ENCODE measurements around the gene U2AF2.

DNA sequence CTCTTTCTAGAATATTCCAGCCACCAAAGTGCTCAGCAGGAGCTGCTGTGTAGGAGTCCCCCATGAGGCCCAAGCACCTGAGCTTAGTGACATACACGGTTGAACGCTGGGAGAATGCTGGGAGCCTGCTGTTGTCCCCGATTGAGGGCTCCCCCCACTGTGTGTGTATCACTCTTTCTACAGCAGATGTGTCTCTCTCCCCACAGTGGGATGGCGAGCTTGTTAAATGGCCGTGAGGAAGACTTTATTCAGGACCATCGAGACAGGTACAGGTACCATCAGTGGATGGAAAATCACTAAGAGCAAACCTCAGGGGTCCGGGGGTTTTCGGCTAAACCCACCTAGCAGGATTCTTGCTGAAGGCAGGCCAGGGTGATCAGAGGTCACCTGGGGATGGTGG lies 42.9 kb downstream of the U2AF2 start:
- TF ChIP-seq, protein P1, sequence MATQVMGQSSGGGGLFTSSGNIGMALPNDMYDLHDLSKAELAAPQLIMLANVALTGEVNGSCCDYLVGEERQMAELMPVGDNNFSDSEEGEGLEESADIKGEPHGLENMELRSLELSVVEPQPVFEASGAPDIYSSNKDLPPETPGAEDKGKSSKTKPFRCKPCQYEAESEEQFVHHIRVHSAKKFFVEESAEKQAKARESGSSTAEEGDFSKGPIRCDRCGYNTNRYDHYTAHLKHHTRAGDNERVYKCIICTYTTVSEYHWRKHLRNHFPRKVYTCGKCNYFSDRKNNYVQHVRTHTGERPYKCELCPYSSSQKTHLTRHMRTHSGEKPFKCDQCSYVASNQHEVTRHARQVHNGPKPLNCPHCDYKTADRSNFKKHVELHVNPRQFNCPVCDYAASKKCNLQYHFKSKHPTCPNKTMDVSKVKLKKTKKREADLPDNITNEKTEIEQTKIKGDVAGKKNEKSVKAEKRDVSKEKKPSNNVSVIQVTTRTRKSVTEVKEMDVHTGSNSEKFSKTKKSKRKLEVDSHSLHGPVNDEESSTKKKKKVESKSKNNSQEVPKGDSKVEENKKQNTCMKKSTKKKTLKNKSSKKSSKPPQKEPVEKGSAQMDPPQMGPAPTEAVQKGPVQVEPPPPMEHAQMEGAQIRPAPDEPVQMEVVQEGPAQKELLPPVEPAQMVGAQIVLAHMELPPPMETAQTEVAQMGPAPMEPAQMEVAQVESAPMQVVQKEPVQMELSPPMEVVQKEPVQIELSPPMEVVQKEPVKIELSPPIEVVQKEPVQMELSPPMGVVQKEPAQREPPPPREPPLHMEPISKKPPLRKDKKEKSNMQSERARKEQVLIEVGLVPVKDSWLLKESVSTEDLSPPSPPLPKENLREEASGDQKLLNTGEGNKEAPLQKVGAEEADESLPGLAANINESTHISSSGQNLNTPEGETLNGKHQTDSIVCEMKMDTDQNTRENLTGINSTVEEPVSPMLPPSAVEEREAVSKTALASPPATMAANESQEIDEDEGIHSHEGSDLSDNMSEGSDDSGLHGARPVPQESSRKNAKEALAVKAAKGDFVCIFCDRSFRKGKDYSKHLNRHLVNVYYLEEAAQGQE (IDR thresholded peaks at IDR 0.05), result no peak
- TF ChIP-seq RARB (CRISPR knock-in tag; IDR thresholded peaks at IDR 0.05) (no peak), HDAC2 (IDR thresholded peaks at IDR 0.05) (no peak), JUN (IDR thresholded peaks at IDR 0.05) (no peak), EP300 (IDR thresholded peaks at IDR 0.05) (no peak), PHF8 (IDR thresholded peaks at IDR 0.05; ENCODE audit: borderline replicate concordance, low read depth) (no peak), CEBPB (IDR thresholded peaks at IDR 0.05) (no peak), NR3C1 (IDR thresholded peaks at IDR 0.05) (no peak), POLR2A (IDR thresholded peaks at IDR 0.05; ENCODE audit: low read length) (no peak), RAD21 (conservative IDR thresholded peaks at IDR 0.05 in 1 of 2, IDR thresholded peaks at IDR 0.05 in 1 of 2) (no peak), POLR2AphosphoS2 (conservative IDR thresholded peaks at IDR 0.05; ENCODE audit: low read length) (no peak), SREBF2 (IDR thresholded peaks at IDR 0.05) (no peak)
- TF ChIP-seq, protein P2, sequence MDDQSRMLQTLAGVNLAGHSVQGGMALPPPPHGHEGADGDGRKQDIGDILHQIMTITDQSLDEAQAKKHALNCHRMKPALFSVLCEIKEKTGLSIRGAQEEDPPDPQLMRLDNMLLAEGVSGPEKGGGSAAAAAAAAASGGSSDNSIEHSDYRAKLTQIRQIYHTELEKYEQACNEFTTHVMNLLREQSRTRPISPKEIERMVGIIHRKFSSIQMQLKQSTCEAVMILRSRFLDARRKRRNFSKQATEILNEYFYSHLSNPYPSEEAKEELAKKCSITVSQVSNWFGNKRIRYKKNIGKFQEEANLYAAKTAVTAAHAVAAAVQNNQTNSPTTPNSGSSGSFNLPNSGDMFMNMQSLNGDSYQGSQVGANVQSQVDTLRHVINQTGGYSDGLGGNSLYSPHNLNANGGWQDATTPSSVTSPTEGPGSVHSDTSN (IDR thresholded peaks at IDR 0.05), result no peak
- TF ChIP-seq, protein P3, sequence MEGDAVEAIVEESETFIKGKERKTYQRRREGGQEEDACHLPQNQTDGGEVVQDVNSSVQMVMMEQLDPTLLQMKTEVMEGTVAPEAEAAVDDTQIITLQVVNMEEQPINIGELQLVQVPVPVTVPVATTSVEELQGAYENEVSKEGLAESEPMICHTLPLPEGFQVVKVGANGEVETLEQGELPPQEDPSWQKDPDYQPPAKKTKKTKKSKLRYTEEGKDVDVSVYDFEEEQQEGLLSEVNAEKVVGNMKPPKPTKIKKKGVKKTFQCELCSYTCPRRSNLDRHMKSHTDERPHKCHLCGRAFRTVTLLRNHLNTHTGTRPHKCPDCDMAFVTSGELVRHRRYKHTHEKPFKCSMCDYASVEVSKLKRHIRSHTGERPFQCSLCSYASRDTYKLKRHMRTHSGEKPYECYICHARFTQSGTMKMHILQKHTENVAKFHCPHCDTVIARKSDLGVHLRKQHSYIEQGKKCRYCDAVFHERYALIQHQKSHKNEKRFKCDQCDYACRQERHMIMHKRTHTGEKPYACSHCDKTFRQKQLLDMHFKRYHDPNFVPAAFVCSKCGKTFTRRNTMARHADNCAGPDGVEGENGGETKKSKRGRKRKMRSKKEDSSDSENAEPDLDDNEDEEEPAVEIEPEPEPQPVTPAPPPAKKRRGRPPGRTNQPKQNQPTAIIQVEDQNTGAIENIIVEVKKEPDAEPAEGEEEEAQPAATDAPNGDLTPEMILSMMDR (IDR thresholded peaks at IDR 0.05), result no peak
